KMS-11 (cell line): ENCODE results near the gene GPR137.

ENCODE experiments used
- H2AFZ ChIP-seq: fragments of 200-600 bp; sonication (generic); 2 replicates; pipeline ENCODE4 v1.6.1; 2016; ENCODE audit warnings: antibody characterized with exemption, mixed run types, low read depth
- H3K27ac ChIP-seq: fragments of 200-600 bp; sonication (generic); 2 replicates; pipeline ENCODE4 v1.6.1; 2016; ENCODE audit warnings: mild to moderate bottlenecking, mixed run types
- H3K27me3 ChIP-seq: fragments of 200-600 bp; sonication (generic); 2 replicates; pipeline ENCODE4 v1.6.1; 2017; ENCODE audit warnings: mild to moderate bottlenecking, low read depth, mixed run types, moderate library complexity; ENCODE audit not compliant: insufficient read depth
- H3K36me3 ChIP-seq: fragments of 200-600 bp; sonication (generic); 2 replicates; pipeline ENCODE4 v1.6.1; 2017; ENCODE audit warnings: mild to moderate bottlenecking, mixed run types; ENCODE audit not compliant: insufficient read depth
- H3K4me1 ChIP-seq: fragments of 200-600 bp; sonication (generic); 2 replicates; pipeline ENCODE4 v1.6.1; 2016; ENCODE audit warnings: mild to moderate bottlenecking, low read depth, mixed run types; ENCODE audit not compliant: poor library complexity, severe bottlenecking
- H3K4me2 ChIP-seq: fragments of 200-600 bp; sonication (generic); 2 replicates; pipeline ENCODE4 v1.7.0; 2016; ENCODE audit warnings: mild to moderate bottlenecking, mixed run types
- H3K4me3 ChIP-seq: fragments of 200-600 bp; sonication (generic); IDR thresholded peaks from 2 replicates; pipeline ENCODE4 v1.6.1; 2017; ENCODE audit warnings: low read depth, low read length, mixed read lengths; ENCODE audit not compliant: insufficient read depth
- H3K79me2 ChIP-seq: fragments of 200-600 bp; sonication (generic); 2 replicates; pipeline ENCODE4 v1.6.1; 2016; ENCODE audit warnings: low read depth, mixed run types; ENCODE audit not compliant: insufficient read depth
- H3K9ac ChIP-seq: fragments of 200-600 bp; sonication (generic); 2 replicates; pipeline ENCODE4 v1.6.1; 2016; ENCODE audit warnings: mild to moderate bottlenecking, mixed run types
- H4K20me1 ChIP-seq: fragments of 200-600 bp; sonication (generic); 2 replicates; pipeline ENCODE4 v1.6.1; 2016; ENCODE audit warnings: mild to moderate bottlenecking, mixed run types; ENCODE audit not compliant: insufficient read depth
- CTCF ChIP-seq: fragments of 200-600 bp; sonication (generic); conservative IDR thresholded peaks from 2 replicates; pipeline ENCODE4 v1.6.1; 2017; ENCODE audit warnings: low read depth, mild to moderate bottlenecking, antibody characterized with exemption, low read length, moderate library complexity, mixed read lengths

Gene GPR137

GRCh38 chr11:64331569-64332371, 46.1 kb downstream of the GPR137 start:
- Histone ChIP-seq H3K9ac (no peak overlapping the region), H3K79me2 (no peaks in the 10 kb centered on the region), H3K27me3 (no peaks in the 10 kb centered on the region), H3K4me1 (peaks cover 36% of the 10 kb centered on the region), H3K4me3 (no peak overlapping the region), H4K20me1 (no peaks in the 10 kb centered on the region), H3K4me2 (no peak overlapping the region; the same call in 1 of the 2 replicates), H3K36me3 (no peaks in the 10 kb centered on the region), H2AFZ (peak overlapping the region; percentile 38; the same call in 1 of the 2 replicates), H3K27ac (no peak overlapping the region)
- peak; percentile 63 for TF ChIP-seq CTCF

- H3K79me2 ChIP-seq = no peaks in the 10 kb centered on the region
- no peak for TF ChIP-seq CTCF
- no peak overlapping the region for H3K27ac ChIP-seq
- no peak overlapping the region for H3K9ac ChIP-seq
- no peaks in the 10 kb centered on the region for H3K27me3 ChIP-seq
- no peak overlapping the region for H2AFZ ChIP-seq
- H3K4me3 ChIP-seq = no peak overlapping the region
- peaks cover 36% of the 10 kb centered on the region for H3K4me1 ChIP-seq
- H3K4me2 ChIP-seq = no peak overlapping the region
- H3K36me3 ChIP-seq = no peaks in the 10 kb centered on the region
- H4K20me1 ChIP-seq = no peaks in the 10 kb centered on the region
These were observed 47.9 kb downstream of the GPR137 start for GRCh38 chr11:64333556-64333955.

GRCh38 chr11:64334764-64335735, 49.4 kb downstream of the GPR137 start:
- Histone ChIP-seq H3K36me3 (no peaks in the 10 kb centered on the region), H3K4me1 (peaks cover 48% of the 10 kb centered on the region), H3K79me2 (no peaks in the 10 kb centered on the region), H3K9ac (no peak overlapping the region), H3K4me3 (no peak overlapping the region), H2AFZ (no peak overlapping the region), H3K27ac (peak overlapping the region; percentile 46), H4K20me1 (no peaks in the 10 kb centered on the region), H3K27me3 (no peaks in the 10 kb centered on the region), H3K4me2 (peak overlapping the region; percentile 76)
- TF ChIP-seq CTCF = no peak

- H2AFZ ChIP-seq = no peak overlapping the region
- no peaks in the 10 kb centered on the region for H3K36me3 ChIP-seq
- peaks cover 52% of the 10 kb centered on the region for H3K4me1 ChIP-seq
- no peak overlapping the region for H3K4me2 ChIP-seq
- H3K27me3 ChIP-seq = no peaks in the 10 kb centered on the region
- H3K79me2 ChIP-seq = no peaks in the 10 kb centered on the region
- TF ChIP-seq CTCF = no peak
- no peak overlapping the region for H3K9ac ChIP-seq
- H3K4me3 ChIP-seq = no peak overlapping the region
- no peak overlapping the region for H3K27ac ChIP-seq
- H4K20me1 ChIP-seq = no peaks in the 10 kb centered on the region
These were observed 52.0 kb downstream of the GPR137 start for GRCh38 chr11:64337538-64338249.
